Left lung (tissue), 10 donors: ENCODE data around the gene MYEF2. TPM values are rescaled to one million over a fixed set of nuclear protein-coding genes. Genes with fewer than 3 reads are reported as not detected.

Experiments used
- ATAC-seq: fragments of 200-7000 bp; cut with Tn5 transposase; one replicate; pipeline ENCODE4 v1.9.1; 2020; ENCODE audit warnings: moderate library complexity
- DNase-seq, 4 donors: peaks; one replicate each; pipeline ENCODE4 v3.0.0-alpha.2; 2013 to 2020
- H3K27ac ChIP-seq, 2 donors: fragments of 200-600 bp; sonication (generic) in 1 of 2; one replicate each; pipeline versions ENCODE4 v1.5.0 to v1.8.0; 2020 to 2021
- H3K27me3 ChIP-seq, 2 donors: fragments of 200-600 bp; sonication (generic) in 1 of 2; one replicate each; pipeline versions ENCODE4 v1.5.0 to v1.8.0; 2020 to 2021
- H3K36me3 ChIP-seq, 2 donors: fragments of 200-600 bp; sonication (generic) in 1 of 2; one replicate each; pipeline versions ENCODE4 v1.5.0 to v1.8.0; 2020 to 2021
- H3K4me1 ChIP-seq, 2 donors: fragments of 200-600 bp; one replicate each; pipeline ENCODE4 v1.8.0; 2021
- H3K4me3 ChIP-seq, 2 donors: fragments of 200-600 bp; sonication (generic) in 1 of 2; one replicate each; pipeline versions ENCODE4 v1.5.0 to v1.8.0; 2020 to 2021; ENCODE audit warnings: mild to moderate bottlenecking in 1 of 2
- H3K9me3 ChIP-seq, 2 donors: fragments of 200-600 bp; sonication (generic) in 1 of 2; one replicate each; pipeline versions ENCODE4 v1.5.0 to v1.8.0; 2020 to 2021
- intact Hi-C, 2 donors: fragments of 100-400 bp; cut with DNase I; formaldehyde crosslinking; loops; one replicate each; pipeline versions ENCODE4 v1.11.2 to v1.14.2; 2022
- polyA plus RNA-seq, 6 donors: library from polyadenylated mRNA; unstranded; fragments of 120-200 nt; gene quantifications; one replicate each; pipeline ENCODE4 v1.2.1, GENCODE V29; 2013; ENCODE audit not compliant: insufficient read length in 6 of 6
- total RNA-seq, 2 donors: library from RNA; stranded (reverse); fragmentation: NEBNext Ultra II Directional; extraction: Animal tissue kit (Norgen Biotek cat#: 25700); gene quantifications; one replicate each; pipeline ENCODE4 v1.2.1, GENCODE V29; 2021
- TF ChIP-seq, protein P1 (sequence below), 2 donors: fragments of 200-600 bp; sonication (generic) in 1 of 2; IDR thresholded peaks; one replicate each; pipeline versions ENCODE4 v1.5.0 to v1.8.0; 2021; ENCODE audit warnings: antibody characterized with exemption in 2 of 2
- donor health status: DM: no; HTN: yes; CAD: no.
- donor health status: DM: no; HTN: no; CAD: no.

Gene MYEF2
- total and polyA plus RNA-seq, 8 donors: 19.7 to 67.3 (median 48.1) TPM

DNA sequence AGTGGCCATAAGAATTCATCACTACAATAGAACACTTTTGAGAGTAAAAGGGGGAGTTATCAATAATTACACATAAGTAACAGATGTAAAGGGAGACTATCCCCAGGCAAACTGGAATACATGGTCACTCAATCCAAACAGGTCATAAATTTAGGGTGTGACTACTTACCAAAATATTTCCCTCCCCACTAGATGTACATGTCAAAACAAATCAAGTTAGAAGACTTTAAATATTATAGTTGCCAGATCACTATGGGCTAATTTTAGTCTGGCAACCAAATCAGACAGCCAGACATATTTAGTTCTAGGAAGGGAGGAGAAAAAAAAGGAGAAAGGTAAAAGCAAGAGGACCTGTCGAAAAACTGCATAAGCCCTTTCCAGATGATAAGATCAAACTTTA lies 34.2 kb downstream of the MYEF2 start:
- no peak for DNase-seq
- H3K4me3 ChIP-seq: no peak overlapping the region
- TF ChIP-seq, protein P1, sequence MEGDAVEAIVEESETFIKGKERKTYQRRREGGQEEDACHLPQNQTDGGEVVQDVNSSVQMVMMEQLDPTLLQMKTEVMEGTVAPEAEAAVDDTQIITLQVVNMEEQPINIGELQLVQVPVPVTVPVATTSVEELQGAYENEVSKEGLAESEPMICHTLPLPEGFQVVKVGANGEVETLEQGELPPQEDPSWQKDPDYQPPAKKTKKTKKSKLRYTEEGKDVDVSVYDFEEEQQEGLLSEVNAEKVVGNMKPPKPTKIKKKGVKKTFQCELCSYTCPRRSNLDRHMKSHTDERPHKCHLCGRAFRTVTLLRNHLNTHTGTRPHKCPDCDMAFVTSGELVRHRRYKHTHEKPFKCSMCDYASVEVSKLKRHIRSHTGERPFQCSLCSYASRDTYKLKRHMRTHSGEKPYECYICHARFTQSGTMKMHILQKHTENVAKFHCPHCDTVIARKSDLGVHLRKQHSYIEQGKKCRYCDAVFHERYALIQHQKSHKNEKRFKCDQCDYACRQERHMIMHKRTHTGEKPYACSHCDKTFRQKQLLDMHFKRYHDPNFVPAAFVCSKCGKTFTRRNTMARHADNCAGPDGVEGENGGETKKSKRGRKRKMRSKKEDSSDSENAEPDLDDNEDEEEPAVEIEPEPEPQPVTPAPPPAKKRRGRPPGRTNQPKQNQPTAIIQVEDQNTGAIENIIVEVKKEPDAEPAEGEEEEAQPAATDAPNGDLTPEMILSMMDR (IDR thresholded peaks at IDR 0.05): no peak
- H3K9me3 ChIP-seq: no peaks in the 10 kb centered on the region
- H3K4me1 ChIP-seq: no peaks in the 10 kb centered on the region
- no peaks in the 10 kb centered on the region for H3K27me3 ChIP-seq
- ATAC-seq: no peak
- H3K36me3 ChIP-seq: no peaks in the 10 kb centered on the region
- no peak overlapping the region for H3K27ac ChIP-seq
- intact Hi-C loops: no loop called here

DNA sequence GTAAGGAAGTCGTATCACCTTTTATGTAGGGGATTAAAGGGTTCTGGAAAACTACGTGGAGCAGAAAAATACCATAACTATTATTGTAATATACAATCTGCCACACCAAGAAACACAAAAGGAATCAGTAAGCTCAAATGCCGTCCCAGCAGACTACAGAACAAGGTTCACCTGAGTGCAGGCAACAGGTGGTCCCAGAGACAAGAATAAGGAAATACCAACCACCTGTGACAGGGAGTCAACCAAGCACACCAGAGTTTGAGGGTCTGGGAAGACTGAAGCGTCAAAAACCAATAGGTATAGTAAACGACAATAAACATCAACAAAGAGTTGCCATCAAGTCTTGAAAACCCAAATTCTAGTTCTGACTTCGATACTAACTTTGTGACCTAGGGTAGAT lies 45.2 kb downstream of the MYEF2 start:
- no peak for DNase-seq

DNA sequence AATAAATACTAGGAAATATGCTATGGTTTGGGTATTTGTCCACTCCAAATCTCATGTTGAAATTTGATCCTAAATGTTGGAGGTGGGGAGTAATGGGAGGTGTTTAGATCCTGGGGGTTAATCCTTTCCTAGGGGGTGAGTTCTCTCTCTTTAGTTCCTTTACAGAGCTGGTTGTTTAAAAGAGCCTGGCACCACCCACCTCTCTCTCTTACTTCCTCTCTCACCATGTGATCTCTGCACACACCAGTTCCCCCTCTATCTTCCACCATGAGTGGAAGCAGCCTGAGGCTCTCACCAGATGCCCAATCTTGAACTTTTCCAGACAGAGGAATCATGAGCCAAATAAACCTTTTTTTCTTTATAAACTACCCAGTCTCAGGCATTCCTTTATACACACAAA lies 46.8 kb downstream of the MYEF2 start:
- no peak for DNase-seq

More for the DNA sequence above, 45.2 kb downstream of the MYEF2 start:
- TF ChIP-seq, protein P1 (IDR thresholded peaks at IDR 0.05): no peak
- ATAC-seq: no peak
- no peaks in the 10 kb centered on the region for H3K4me1 ChIP-seq
- H3K9me3 ChIP-seq: no peaks in the 10 kb centered on the region
- H3K36me3 ChIP-seq: no peaks in the 10 kb centered on the region
- H3K4me3 ChIP-seq: no peak overlapping the region
- intact Hi-C loops: no loop called here
- no peaks in the 10 kb centered on the region for H3K27me3 ChIP-seq
- H3K27ac ChIP-seq: no peak overlapping the region

DNA sequence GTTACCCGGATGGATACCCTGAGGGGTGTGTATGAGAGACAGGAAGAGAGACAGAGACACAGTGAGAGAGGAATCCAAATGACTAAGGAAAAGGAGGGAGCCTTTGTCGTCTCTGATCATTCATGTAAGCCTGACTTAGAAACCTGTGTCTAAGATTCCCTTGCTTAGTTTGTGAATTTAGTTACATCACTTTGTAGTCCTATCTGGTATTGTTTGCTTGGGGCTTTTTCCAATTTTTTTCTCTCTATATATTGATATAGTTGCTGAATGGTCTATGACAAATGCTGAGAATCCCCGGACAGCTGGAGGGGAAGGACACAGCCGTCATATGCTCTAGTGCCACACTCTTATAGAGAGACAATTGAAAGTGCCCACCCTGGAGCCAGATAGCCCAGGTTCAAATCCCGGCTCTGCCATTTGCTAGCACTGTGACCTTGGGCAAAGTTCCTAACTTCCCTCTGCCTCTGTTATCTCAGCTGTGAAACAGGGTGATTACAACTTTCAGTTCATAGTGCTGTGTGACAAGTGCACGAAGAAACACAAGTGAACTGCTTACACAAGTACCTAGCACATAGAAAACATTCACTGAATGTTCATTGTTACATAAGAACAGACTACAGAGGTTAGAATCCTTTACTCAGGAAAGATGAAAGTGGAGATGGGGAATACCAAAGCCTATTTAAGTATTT lies 51.3 kb downstream of the MYEF2 start:
- ATAC-seq: no peak
- no peaks in the 10 kb centered on the region for H3K27me3 ChIP-seq
- no peak overlapping the region for H3K4me3 ChIP-seq
- intact Hi-C loops: no loop called here
- TF ChIP-seq, protein P1 (IDR thresholded peaks at IDR 0.05): no peak
- no peaks in the 10 kb centered on the region for H3K9me3 ChIP-seq
- H3K4me1 ChIP-seq: no peaks in the 10 kb centered on the region
- H3K27ac ChIP-seq: no peak overlapping the region
- no peaks in the 10 kb centered on the region for H3K36me3 ChIP-seq
- no peak for DNase-seq

More for the DNA sequence above, 46.8 kb downstream of the MYEF2 start:
- Histone ChIP-seq H3K9me3 (no peaks in the 10 kb centered on the region), H3K4me1 (no peaks in the 10 kb centered on the region), H3K36me3 (no peaks in the 10 kb centered on the region), H3K27ac (no peak overlapping the region), H3K27me3 (no peaks in the 10 kb centered on the region), H3K4me3 (no peak overlapping the region)
- TF ChIP-seq, protein P1 (IDR thresholded peaks at IDR 0.05): no peak
- no peak for ATAC-seq
- intact Hi-C loops: no loop called here

DNA sequence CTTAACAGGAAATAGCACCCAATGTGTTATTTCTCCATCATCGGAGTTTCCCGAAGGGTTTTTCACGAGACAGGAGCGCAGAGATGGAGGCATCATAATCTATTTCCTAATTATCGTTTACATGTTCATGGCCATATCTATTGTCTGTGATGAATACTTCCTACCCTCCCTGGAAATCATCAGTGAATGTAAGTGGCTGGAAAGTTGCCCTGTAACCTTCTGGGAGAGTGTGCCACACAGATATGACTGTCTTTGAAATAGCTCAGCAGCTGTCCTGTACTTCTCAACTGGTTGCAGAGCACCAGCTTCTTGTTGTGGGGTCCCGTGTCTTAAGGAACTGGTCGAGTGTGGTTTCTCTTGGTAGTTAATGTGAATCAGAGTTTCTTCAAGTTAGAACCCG lies 56.2 kb downstream of the MYEF2 start:
- intact Hi-C loops: no loop called here
- Histone ChIP-seq H3K4me3 (no peak overlapping the region), H3K4me1 (no peaks in the 10 kb centered on the region), H3K9me3 (no peaks in the 10 kb centered on the region), H3K36me3 (no peaks in the 10 kb centered on the region), H3K27me3 (no peaks in the 10 kb centered on the region), H3K27ac (no peak overlapping the region)
- ATAC-seq (no peak), DNase-seq (no peak)
- TF ChIP-seq, protein P1 (IDR thresholded peaks at IDR 0.05): no peak
